Gastrocnemius medialis (tissue), 4 donors: Measurements from ENCODE around the gene C11orf21.

Source experiments
- POLR2A ChIP-seq, 2 donors: fragments of 450-650 bp; IDR thresholded peaks; one replicate each; pipeline ENCODE4 v1.6.1; 2017; ENCODE audit warnings: antibody characterized with exemption in 2 of 2, mild to moderate bottlenecking in 2 of 2, moderate library complexity in 2 of 2
- TF ChIP-seq, protein P1 (sequence below), 5 experiments: fragments of 450-650 bp in 3 of 5; fragments of 200-600 bp in 2 of 5; sonication (generic) in 2 of 5; IDR thresholded peaks in 4 of 5; conservative IDR thresholded peaks in 1 of 5; 1 replicate in 4 of 5; 2 replicates in 1 of 5; pipeline ENCODE4 v1.5.1; 2016 to 2019; ENCODE audit warnings: antibody characterized with exemption in 5 of 5, mild to moderate bottlenecking in 3 of 5, moderate library complexity in 3 of 5

GRCh38 chr11:2315395-2316168, 13.9 kb upstream of the C11orf21 start:
- TF ChIP-seq, protein P1, sequence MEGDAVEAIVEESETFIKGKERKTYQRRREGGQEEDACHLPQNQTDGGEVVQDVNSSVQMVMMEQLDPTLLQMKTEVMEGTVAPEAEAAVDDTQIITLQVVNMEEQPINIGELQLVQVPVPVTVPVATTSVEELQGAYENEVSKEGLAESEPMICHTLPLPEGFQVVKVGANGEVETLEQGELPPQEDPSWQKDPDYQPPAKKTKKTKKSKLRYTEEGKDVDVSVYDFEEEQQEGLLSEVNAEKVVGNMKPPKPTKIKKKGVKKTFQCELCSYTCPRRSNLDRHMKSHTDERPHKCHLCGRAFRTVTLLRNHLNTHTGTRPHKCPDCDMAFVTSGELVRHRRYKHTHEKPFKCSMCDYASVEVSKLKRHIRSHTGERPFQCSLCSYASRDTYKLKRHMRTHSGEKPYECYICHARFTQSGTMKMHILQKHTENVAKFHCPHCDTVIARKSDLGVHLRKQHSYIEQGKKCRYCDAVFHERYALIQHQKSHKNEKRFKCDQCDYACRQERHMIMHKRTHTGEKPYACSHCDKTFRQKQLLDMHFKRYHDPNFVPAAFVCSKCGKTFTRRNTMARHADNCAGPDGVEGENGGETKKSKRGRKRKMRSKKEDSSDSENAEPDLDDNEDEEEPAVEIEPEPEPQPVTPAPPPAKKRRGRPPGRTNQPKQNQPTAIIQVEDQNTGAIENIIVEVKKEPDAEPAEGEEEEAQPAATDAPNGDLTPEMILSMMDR (IDR thresholded peaks at IDR 0.05 in 4 of 5, conservative IDR thresholded peaks at IDR 0.05 in 1 of 5): no peak
- no peak for TF ChIP-seq POLR2A (IDR thresholded peaks at IDR 0.05)
